Activated CD4-positive, alpha-beta T cell treated with anti-CD3 and anti-CD28 coated beads for 48 hours (primary cell): ENCODE measurements around the gene KIF6.
"Not testable (repeated sequence)": the region's sequence is repeated elsewhere in the genome, so short reads cannot be mapped to it uniquely, and the experiment has no call there.

Source experiments
- DNase-seq: peaks from one replicate; pipeline ENCODE4 v3.0.0-alpha.2; 2020

The KIF6 gene

DNA sequence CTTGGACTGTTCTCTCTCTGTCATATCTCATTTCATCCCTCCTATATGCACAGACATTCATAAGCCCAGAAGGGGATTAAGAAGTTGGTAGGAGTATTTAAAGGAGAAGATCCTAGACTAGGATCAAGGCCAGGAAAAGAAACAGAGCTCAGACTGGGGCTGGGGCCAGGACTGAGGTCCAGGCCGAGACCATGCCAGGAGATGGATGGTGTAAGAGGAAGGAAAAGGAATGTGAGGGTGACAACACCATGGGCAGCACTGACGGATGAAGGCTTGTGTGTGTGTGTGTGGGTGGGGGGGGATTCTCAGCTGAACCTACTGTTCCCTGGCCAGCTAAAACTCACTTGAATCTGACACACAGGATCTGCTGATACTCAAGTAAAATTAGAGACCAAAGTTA is 182.1 kb downstream of the KIF6 start:
- DNase-seq, result no peak

DNA sequence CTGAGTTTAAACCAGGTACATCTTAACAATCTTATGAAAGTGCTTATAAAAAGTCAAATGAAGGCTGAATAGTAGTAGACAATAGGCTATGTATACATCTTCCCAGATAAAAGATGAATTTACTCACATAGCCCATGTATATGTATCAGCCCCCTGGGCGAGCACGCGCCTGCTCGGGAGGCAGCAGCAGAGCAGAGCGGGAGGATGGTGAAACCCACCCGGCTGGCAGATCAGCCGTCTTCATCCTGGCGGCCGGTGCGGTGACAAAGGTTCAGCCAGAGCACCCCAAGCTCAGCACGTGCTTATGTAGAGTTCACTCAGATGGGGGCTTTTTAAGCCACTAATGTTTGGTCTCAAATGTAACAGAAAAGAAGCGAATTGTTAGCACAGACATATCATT is 184.8 kb downstream of the KIF6 start:
- DNase-seq, result no peak

DNA sequence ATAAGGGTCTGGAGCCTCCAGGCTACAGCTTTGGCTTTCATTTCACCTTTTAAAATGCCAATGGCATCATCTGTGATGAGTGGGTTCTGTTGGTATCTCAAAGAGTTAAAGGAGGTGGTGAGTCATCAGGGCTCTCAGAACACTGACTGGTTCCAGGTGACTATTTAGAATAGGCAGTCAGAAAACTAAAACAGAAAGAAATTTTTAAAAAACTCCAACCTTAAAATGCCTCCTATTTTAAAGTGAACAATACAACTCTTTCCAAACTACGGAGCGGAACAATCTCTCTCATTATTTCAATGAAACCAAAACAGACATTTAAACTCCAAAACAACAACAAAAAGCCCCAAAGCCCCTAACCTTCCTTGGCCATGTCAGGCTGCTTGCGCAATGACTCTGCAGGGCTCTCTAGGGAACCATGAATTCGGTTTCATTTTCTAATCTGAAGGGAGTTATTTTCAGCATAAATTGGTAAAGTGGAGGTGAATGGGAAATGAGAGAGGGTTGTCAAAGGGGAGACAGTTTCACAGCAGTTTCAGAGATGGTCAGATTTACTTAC is 194.9 kb downstream of the KIF6 start:
- DNase-seq, result no peak

DNA sequence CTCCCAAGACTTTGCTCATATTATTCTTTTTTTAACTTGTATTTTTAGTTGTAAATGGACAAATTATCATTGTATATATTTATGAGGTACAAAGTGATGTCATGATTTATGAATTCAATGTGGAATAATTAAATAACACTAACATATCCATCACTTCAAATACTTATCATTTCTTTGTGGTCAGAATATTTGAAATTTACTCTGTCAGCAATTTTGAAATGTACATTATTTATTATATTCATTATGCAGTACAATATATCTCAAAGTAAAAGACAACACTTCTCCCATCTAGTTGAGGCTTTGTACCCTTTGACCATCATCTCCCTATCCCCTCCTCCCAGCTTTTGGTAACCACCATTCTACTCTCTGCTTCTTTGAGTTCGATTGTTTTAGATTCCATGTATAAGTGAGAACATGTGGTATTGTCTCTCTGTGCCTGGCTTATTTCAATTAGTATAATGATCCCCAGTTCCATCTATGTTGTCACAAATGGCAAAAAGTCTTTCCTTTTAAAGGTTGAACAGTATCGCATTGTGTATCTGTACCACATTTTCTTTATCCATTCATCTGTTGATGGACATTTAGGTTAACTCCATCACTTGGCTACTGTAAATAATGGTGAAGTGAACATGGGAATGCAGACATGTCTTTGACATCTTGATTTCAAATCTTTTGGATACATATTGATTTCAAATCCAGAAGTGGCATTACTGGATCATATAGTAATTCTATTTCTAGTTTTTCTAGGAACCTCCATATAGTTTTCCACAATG is 197.2 kb downstream of the KIF6 start:
- DNase-seq, result no peak

DNA sequence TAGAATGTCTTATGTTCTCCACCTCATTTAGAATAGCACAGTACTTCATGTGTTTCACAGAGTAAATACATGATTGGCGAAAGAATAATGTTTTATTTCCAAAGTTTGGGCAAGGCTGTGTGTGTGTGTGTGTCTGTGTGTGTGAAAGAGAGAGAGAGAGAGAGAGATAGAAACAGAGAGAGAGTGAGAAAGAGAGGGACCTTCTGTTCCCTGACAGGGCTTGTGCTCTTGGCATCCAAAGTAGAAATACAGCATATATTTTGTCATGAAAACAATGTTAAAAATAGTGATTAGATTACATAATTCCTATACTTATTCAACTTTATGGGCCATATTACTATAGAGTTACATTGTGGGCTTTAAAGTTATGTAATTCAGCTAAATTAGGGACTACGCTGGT is 201.2 kb downstream of the KIF6 start:
- DNase-seq, result no peak

DNA sequence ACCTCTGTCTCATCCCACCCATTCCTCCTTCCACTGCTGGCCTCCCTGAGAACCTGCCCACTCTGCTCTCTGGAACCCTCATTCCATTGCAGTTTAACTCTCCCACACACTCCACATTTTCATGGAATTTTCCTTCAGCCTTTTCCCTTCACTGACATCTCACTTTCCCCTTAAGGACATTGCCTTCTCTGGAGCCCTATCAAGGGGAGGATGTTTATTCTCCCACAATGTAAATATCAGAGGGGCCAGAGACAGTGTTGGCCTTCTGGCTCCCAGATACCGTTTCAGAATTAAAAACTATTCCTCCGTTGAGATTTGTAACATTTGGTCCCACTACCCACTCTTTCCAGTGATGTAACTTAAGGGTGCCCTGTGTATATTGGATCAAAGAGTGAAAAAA is 203.2 kb downstream of the KIF6 start:
- no peak for DNase-seq

DNA sequence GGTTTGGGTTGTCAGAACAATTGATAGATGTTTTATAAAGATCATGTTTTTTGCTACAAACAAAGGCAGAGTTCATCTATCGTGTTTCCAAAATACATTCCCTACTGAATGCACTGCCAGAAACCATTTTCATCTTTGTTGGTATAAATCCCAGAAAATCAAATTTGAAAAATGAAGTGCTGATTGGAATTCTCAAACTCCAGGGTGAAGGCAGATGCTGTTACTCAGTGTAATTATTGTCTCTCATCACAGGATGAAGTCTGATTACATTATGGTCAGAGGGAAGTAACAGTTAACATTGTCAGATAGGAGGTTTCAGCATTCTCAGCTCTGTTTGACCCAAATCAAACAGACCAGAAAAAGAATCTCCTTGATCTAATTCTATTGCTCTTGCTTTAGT is 204.3 kb downstream of the KIF6 start:
- no peak for DNase-seq

DNA sequence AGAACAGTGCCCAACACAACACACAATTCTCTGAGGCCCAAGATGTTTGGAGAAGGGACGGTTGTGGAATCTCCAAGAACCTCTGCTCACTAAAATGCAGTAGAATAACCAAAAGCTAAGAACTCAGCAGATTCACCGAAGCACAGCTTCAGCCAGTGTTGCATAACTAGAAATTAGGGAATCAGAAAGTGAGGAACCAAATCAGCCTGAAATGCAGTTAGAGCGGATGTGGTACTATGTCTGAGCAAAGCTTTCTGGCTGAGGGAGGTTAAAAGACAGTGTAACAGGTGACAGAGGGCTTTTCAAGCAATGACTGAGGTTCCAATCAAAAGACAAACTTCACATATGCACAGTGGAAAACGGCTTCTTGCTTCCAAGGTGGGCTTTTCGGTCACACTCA is 204.8 kb downstream of the KIF6 start:
- no peak for DNase-seq

DNA sequence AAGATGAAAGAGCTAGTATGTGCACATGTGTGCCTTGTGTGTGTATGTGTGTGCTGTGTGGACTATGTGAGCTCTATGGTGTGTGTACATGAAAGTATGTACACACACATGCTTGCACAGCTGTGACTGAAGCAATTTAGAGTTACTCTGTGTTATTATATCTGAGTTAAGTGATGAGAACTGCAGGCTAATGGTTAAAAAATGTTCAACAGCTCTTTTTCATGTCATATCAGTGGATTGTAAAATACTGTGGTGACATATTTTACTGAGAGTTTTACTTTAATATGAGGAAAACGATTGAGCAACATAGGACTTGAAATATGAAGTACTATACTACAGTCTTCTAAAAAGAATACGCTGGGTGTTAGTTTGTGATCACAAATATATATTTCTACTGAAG is 207.0 kb downstream of the KIF6 start:
- DNase-seq, result no peak

DNA sequence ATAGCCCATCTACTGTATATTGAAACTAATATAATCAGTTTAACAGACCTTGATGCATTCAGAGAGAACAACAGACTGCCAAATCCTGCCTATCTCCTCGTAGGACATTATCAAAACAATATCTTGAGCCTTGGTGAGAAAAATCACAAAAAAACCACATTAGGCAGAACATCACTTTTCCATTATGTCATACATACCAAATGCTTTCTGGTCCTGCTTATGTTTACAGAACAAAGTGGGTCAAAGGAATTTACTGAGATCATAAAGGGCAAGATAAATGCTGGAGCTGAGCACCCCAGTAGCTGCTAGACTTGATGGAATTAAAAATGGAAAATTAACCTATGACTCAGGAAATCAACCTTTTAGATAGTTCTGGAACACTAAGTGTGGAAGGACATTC is 207.5 kb downstream of the KIF6 start:
- no peak for DNase-seq

DNA sequence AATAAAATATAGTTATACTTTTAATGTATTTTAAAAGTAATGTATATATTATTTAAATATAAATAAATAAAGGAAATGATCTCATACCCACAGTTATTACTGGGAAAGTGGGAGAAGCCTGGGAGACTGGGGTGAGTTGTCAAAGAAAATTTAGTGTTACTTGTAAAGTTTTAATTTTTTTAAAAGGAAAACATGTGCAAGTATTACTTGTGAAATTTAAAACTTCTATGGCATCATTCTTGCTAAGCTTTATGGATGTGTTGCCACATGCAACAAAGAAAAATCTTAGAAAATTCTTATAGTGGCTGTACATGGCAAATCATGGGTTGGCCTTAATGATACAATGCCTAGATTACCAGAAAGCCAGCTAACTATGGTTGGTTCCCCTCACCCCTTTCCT is 208.7 kb downstream of the KIF6 start:
- DNase-seq, result no peak

DNA sequence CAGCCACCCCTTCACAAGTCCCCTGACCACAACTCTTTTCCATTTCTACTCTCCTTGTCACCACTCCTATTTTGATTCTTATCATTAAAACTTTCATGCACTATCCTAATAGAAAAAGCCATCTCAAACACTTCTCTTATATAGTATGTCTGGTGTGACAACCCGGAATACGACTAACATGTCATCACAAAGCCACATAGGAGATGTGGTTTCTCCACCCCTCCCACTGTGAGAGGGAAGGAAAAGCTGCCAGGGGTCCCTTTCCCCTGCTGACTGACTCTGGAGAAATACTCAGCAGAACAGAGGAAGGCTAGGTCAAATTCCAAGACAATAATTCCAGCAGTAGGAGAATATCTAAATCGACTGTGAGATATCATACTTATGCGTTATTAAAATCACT is 209.7 kb downstream of the KIF6 start:
- no peak for DNase-seq

DNA sequence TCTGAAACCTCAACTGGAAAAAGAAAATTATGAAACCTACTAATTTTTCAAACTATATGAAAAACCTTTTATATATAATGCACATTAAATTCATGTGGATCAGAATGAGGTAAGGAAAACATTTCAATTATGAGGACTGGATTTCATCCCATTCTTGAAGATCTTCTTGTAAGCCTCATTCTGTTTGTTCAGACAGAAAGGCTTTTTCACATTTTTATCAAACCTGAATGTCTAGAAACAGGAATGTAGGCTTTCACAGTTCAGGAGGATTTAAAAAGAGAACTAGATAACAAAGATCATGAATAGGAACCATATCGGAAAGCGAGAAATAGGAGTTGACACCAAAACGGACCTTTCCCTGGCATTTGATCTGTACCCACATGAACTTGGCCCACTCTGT is 210.2 kb downstream of the KIF6 start:
- no peak for DNase-seq

DNA sequence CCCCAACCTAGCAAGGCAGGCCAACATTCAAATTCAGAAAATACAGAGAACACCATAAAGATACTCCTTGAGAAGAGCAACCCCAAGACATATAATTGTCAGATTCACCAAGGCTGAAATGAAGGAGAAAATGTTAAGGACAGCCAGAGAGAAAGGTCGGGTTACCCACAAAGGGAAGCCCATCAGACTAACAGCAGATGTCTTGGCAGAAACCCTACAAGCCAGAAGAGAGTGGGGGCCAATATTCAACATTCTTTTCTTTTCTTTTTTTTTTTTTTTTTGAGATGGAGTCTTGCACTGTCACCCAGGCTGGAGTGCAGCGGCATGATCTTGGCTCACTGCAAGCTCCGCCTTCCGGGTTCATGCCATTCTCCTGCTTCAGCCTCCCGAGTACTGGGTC is 215.4 kb downstream of the KIF6 start:
- not testable (repeated sequence) for DNase-seq

DNA sequence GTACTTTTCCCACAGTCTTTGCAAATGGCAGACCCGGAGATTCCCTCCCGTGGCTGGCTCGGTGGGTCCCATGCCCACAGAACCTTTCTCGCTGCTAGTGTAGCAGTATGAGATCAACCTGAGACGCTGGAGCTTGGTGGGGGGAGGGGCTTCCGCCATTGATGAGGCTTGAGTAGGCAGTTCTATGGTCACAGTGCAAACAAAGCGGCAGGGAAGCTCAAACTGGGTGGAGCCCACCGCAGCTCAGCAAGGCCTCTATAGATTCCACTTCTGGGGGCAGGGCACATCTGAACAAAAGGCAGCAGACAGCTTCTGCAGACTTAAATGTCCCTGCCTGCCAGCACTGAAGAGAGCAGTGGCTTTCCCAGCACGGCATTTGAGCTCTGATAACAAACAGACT is 216.7 kb downstream of the KIF6 start:
- no peak for DNase-seq

DNA sequence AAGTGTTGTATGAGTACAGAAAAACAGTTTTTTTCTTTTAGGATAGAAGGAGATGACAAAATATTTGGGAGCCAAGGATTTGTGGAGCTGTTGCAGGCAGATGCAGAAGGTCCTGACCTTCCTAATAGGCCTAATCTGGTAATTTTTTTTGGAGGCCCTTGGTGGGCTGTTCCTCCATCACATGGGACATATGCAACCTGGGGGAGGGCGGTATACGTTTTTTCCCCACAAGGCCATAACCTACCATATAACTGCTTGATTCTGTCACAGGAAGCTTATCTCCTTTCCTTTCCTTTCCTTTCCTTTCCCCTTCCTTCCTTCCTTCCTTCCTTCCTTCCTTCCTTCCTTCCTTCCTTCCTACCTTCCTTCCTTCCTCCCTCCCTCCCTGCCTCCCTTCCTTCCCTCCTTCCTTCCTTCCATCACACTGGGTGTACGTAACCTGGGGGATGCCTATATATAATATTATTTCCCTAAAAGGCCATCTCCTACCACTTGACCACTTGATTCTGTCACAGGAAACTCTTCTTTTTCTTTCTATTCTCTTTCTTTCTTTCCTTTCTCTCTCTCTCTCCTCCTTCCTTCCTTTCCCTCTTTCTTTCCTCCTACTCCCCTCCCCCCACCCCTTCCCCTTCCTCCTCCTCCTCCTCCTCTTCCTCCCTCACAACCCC is 217.7 kb downstream of the KIF6 start:
- DNase-seq, result no peak

DNA sequence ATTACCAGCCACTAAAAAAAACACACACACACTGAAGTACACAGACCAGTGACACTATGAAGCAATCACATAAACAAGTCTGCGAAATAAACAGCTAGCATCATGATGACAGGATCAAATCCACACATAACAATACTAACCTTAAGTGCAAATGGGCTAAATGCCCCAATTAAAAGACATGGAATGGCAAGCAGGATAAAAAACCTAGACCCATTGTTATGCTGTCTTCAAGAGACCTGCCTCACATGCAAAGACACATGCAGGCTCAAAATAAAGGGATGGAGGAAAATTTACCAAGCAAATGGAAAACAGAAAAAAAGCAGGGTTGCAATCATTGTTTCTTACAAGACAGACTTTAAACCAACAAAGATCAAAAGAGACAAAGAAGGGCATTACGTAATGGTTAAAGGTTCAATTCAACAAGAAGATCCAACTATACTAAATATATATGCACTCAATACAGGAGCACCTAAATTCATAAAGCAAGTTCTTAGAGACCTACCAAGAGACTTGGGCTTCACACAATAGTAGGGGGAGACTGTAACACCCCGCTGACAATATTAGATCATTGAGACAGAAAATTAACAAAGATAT is 222.7 kb downstream of the KIF6 start:
- not testable (repeated sequence) for DNase-seq

DNA sequence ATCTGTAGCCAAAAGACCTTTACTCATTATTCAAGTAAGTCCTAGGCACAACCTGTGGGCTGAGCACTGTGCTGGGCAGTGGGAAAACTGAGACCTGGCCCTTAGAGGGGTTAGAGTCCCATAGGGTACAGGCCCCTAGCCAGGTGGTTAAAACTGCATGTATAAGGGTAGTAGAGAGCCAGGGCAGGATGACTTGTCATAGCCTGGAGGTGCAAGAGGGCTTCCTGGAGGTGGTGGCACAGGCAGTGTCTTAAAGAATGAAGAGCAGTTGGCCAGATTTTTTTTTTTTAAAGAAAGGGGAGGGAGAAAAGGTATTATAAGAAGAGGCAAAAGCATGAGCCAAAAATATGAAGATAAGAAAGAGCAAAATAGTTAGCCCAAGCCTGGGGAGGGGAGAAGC is 226.2 kb downstream of the KIF6 start:
- DNase-seq, result no peak

DNA sequence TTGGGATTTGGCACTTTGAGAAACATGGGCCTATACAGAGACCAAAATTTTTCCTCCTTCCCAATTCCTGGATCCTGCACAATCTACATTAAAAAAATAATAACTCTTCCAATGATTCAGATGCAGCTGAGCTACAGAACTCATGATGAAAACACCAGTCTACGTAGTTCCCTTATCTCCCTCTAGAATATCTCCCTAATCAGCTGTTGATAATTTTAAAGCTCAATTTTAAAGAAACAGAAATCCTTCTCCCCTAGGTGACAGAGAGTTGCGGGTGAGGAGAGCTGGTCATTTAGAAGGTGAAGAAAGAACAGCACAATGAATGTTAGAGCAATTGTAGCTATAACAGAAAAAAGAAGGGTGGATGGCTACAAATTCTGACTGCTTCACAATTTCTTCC is 227.1 kb downstream of the KIF6 start:
- no peak for DNase-seq

DNA sequence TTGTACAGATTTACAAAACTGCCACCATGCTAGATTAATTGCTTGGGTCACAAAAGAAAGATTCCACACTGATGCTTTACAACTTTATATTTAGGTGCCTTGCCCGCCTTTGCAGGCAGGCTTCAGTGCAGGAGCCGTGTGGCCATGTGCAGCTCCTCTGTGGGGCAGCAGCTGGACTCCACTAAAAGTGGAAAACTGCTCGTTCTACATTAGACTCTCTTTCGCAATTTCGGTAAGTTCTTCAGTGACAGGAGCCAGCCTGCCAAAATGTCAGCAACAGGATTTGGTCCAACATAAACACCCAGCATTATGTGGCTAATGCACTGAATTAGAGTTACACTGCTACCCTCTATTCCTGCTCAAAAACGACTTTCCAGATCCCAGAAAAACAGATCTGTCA is 228.3 kb downstream of the KIF6 start:
- DNase-seq, result no peak

DNA sequence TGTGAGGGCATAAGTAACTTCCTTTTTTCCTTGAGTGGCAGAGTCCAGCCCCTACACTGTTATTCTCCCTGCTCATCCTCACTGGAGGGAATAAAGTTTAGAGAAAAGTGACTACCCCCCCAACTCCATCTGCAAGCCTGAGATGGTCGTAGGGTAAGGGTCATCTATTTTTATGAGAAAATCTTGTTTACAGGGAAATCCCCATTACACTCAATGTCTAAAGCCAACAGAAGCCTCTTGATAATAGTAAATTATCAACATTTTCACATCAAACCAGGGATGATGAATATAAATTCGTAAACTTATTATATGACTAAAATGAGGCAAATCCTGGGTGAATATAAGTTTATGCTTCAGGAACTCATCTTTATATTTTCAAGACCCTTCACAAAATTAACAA is 228.8 kb downstream of the KIF6 start:
- no peak for DNase-seq

DNA sequence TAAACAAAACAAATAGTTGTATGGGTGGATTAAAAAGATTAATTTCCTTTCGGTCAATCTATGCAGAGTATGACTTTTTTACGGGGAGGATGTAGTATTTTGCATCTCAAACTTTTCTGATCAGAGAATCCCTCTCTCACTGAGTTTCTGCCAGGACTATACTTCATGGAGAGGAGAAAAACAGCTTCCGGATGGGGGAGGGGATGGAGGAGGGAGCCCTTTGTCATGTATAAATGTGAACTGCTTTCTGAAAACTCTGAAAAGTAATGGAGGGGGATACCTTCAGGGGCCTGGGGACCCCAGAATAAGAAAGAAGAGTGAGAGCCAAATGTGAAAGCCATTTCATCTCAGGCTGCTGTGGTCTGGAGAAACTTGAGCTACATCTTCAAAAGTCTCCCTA is 229.6 kb downstream of the KIF6 start:
- DNase-seq, result no peak

DNA sequence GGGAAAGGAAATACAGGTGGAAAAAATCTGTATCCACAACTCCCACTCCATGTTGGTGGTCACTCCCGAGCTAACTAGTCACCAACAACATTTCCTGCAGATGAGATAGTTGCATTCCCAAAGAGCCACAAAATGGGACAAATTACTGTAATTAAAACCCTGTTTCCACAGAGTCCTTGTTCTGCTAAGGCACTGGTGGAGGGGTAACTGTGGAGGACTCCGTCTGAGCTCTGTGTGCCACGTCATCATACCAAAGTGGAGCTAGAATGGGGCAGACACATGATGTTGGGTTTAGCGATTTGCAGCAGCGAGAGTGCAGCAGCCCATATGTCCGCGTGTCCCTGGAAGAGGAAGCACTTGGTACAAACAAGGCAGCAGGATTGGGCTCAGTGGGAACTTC is 230.2 kb downstream of the KIF6 start:
- DNase-seq, result no peak

DNA sequence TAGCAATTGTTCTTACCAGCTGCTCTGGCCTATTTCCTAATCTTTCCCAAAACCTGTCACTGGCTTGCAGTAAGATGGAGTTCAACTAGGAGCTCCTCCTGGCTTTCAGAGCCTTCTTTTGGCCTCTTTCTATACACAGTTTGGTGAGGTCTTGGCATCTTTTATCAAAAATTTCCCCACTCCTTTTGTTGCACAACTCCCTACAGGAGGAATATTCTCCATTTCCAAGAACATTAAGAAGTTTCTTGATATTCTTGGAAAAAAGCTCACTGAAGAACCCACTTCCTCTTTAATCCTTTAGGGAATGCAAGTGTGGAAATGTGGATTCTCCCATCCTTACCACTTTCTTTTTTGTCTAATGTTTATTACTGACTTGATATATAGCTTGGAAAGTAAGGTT is 231.4 kb downstream of the KIF6 start:
- DNase-seq, result no peak
